GM20000 (cell line): Measurements from ENCODE around the gene CMSS1.

Experiments used
- DNase-seq: peaks from one replicate; pipeline ENCODE4 v3.0.0; 2012; ENCODE audit warnings: low spot score
- CTCF ChIP-seq: IDR thresholded peaks from 2 replicates; pipeline ENCODE4 v1.5.1; 2012; ENCODE audit warnings: mild to moderate bottlenecking, control low read depth; ENCODE audit errors: extremely low read depth, missing control alignments

Gene CMSS1

DNA sequence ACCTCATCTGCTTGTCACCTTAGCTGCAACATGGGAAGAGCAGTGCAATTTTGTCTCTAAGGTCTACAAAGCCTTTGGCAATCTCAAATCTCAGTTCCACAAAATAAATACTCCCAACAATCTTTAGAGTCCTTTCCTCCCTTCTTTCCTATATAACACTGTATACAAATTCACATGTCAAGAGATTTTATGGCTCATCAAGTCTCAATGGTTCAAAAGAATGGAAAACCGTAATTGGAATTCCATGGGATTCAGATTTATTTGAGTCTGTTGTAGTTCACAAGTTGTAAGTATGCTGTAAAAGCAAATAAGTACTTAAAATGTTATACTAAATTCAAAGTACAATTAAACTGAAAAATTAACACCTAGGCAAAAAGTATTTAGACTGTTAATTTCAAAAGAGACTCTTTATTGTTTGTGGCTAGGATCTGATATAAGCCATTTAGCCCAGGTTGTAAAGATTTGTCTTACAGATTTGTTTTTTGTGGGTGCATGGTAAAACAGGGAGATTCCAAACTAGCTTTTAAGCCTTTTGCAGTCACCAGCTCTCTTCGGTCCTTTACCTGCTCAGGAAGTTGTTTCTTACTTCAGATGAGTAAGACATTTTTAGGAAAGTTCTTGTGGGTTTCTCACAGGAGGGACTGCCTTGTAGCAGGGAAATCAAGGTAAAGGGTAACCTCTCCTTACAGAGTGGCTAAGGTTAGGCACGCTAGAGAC is 50.1 kb downstream of the CMSS1 start:
- no peak for TF ChIP-seq CTCF
- no peak for DNase-seq

GRCh38 chr3:99868311-99868646 is 50.6 kb downstream of the CMSS1 start:
- no peak for DNase-seq
- TF ChIP-seq CTCF, result no peak

DNA sequence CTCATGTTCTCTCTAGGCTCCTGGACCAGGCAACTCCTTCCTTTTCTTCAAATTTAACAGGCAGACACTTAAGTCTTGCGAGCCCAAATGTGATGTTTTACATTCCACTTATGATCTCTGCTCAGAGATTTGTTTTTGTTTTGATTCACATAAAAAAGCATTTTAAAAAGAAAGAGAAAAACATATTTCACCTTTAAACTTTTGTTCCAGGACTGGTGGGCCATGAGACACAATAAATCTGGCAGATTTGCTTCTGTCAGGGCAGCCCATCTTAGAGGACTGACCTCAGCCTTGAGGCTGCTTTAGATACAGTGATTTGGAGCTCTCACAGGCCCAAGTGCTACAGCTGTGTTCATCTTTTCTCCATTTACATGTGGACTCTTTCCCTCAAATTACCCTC is 52.0 kb downstream of the CMSS1 start:
- TF ChIP-seq CTCF, result no peak
- no peak for DNase-seq

- DNase-seq, result no peak
- no peak for TF ChIP-seq CTCF
These were observed 53.0 kb downstream of the CMSS1 start for GRCh38 chr3:99870712-99871111.

GRCh38 chr3:99871231-99872045 is 53.8 kb downstream of the CMSS1 start:
- no peak for TF ChIP-seq CTCF
- no peak for DNase-seq

DNA sequence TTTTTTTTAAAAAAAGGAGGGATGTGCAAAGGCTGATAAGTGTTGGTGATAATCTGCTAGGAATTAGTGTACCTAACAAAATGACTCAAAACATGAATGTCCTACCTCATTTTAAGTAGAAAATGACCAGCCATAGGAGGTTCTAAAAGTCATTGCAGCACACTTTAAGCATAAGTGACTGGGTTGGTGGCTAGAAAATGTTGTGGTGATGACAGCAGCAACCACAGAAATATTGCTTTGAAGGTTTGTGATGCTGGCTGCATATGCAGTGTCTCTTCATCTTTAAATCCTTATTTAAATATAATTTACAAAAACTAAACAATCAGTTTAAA is 55.2 kb downstream of the CMSS1 start:
- TF ChIP-seq CTCF, result no peak
- peak; percentile 55 for DNase-seq

DNA sequence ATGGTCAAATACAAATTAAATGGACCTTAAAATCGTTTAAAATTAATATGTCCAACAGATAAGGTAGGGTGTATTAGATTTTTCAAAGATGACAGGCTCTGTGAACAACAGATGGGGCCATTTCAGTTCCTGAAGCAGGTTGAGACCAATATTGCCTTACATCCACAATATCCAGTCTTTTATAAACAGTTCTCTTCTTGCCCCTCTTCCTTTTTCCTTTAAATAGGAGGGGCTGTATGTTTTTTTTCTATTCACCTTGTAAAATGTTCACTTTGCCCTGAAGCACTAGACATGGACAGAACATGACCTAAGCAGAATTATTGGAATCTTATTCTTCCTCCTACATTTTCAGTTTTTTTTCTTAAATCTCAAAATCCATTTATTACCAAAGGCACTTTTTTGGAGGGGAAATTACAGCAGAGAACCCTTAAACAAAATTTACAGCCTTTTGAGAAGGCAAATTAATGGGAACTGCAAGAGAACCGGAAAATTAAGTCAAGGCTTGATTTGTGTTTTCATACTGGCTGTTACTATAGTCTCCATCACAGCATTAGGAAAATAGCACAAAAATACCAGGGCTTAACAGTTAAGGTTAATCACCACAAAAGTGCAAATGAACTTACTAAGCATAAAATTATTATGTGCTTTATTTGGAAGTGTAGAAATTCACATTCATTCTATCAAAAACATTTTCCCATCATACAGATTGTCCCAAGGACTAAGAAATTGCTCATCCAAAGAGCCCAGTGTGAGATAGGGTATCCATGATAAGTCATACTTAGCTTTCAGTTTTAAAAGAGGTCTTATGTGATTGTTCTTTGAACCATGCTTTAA is 55.8 kb downstream of the CMSS1 start:
- no peak for TF ChIP-seq CTCF
- DNase-seq, result no peak
